ENCODE data around the gene STAM. TPM values are rescaled to one million over a fixed set of nuclear protein-coding genes. Genes with fewer than 3 reads are reported as not detected.

The STAM gene
- total and polyA plus RNA-seq, 10 donors: 5.6 to 28.6 (median 20.3) TPM

- Histone ChIP-seq H3K36me3 (no peaks in the 10 kb centered on the region), H3K27me3 (replicated peaks in 1 of 7) (no peaks in the 10 kb centered on the region), H3K4me1 (peaks cover 0 to 34% (median 13%) of the 10 kb centered on the region in 6 donors), H3K4me3 (no peak overlapping the region), H3K27ac (no peak overlapping the region), H3K9me3 (no peaks in the 10 kb centered on the region)
- intact Hi-C loops (cut with DNase I; ENCODE audit: low total_unique reads): no loop called here
- TF ChIP-seq POLR2AphosphoS5 (IDR thresholded peaks at IDR 0.05) (no peak), POLR2A (IDR thresholded peaks at IDR 0.05) (no peak)
- 80 to 93% (median 88%) methylated on average over 5 of the region's 5 CpGs for WGBS, 5 donors
- no peak for DNase-seq
Observed at GRCh38 chr10:17673471-17674061, 29.6 kb downstream of the STAM start.

- no peak overlapping the region for H3K4me3 ChIP-seq
- H3K27me3 ChIP-seq (replicated peaks in 1 of 7): no peaks in the 10 kb centered on the region
- no peak for DNase-seq
- peaks cover 0 to 24% (median 6%) of the 10 kb centered on the region in 6 donors for H3K4me1 ChIP-seq
- TF ChIP-seq, protein P1, sequence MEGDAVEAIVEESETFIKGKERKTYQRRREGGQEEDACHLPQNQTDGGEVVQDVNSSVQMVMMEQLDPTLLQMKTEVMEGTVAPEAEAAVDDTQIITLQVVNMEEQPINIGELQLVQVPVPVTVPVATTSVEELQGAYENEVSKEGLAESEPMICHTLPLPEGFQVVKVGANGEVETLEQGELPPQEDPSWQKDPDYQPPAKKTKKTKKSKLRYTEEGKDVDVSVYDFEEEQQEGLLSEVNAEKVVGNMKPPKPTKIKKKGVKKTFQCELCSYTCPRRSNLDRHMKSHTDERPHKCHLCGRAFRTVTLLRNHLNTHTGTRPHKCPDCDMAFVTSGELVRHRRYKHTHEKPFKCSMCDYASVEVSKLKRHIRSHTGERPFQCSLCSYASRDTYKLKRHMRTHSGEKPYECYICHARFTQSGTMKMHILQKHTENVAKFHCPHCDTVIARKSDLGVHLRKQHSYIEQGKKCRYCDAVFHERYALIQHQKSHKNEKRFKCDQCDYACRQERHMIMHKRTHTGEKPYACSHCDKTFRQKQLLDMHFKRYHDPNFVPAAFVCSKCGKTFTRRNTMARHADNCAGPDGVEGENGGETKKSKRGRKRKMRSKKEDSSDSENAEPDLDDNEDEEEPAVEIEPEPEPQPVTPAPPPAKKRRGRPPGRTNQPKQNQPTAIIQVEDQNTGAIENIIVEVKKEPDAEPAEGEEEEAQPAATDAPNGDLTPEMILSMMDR (IDR thresholded peaks at IDR 0.05 in 8 of 11, conservative IDR thresholded peaks at IDR 0.05 in 3 of 11): no peak
- TF ChIP-seq POLR2A (IDR thresholded peaks at IDR 0.05) (no peak), POLR2AphosphoS5 (IDR thresholded peaks at IDR 0.05) (no peak)
- H3K27ac ChIP-seq: no peak overlapping the region
- intact Hi-C loops (cut with DNase I; ENCODE audit: low total_unique reads): no loop called here
- no peaks in the 10 kb centered on the region for H3K36me3 ChIP-seq
- H3K9me3 ChIP-seq: peaks cover 0 to 5% (median 0%) of the 10 kb centered on the region in 8 donors
Observed at GRCh38 chr10:17674566-17674965, 30.6 kb downstream of the STAM start.

GRCh38 chr10:17675638-17676037 lies 31.7 kb downstream of the STAM start:
- H3K4me1 ChIP-seq: peaks cover 0 to 14% (median 0%) of the 10 kb centered on the region in 6 donors
- 54 to 85% (median 72%) methylated on average over 4 of the region's 4 CpGs for WGBS, 5 donors
- H3K36me3 ChIP-seq: peaks cover 0 to 4% (median 0%) of the 10 kb centered on the region in 6 donors
- intact Hi-C loops (cut with DNase I; ENCODE audit: low total_unique reads): no loop called here
- TF ChIP-seq POLR2A (IDR thresholded peaks at IDR 0.05) (no peak), POLR2AphosphoS5 (IDR thresholded peaks at IDR 0.05) (no peak)
- TF ChIP-seq, protein P1 (IDR thresholded peaks at IDR 0.05 in 8 of 11, conservative IDR thresholded peaks at IDR 0.05 in 3 of 11): no peak
- no peaks in the 10 kb centered on the region for H3K27me3 ChIP-seq (replicated peaks in 1 of 7)
- H3K27ac ChIP-seq: no peak overlapping the region
- H3K9me3 ChIP-seq: peaks cover 0 to 10% (median 0%) of the 10 kb centered on the region in 8 donors
- no peak overlapping the region for H3K4me3 ChIP-seq
- DNase-seq: no peak

GRCh38 chr10:17676919-17677318 lies 33.0 kb downstream of the STAM start:
- no peak for DNase-seq
- WGBS, 5 donors: 83 to 98% (median 95%) methylated on average over 1 of the region's 1 CpG
- H3K27ac ChIP-seq: no peak overlapping the region
- peaks cover 0 to 14% (median 2%) of the 10 kb centered on the region in 6 donors for H3K4me1 ChIP-seq
- peaks cover 0 to 10% (median 0%) of the 10 kb centered on the region in 8 donors for H3K9me3 ChIP-seq
- H3K36me3 ChIP-seq: peaks cover 0 to 5% (median 0%) of the 10 kb centered on the region in 6 donors
- intact Hi-C loops (cut with DNase I; ENCODE audit: low total_unique reads): no loop called here
- H3K4me3 ChIP-seq: no peak overlapping the region
- TF ChIP-seq, protein P1 (IDR thresholded peaks at IDR 0.05 in 8 of 11, conservative IDR thresholded peaks at IDR 0.05 in 3 of 11): no peak
- TF ChIP-seq POLR2A (IDR thresholded peaks at IDR 0.05) (no peak), POLR2AphosphoS5 (IDR thresholded peaks at IDR 0.05) (no peak)
- no peaks in the 10 kb centered on the region for H3K27me3 ChIP-seq (replicated peaks in 1 of 7)

Data from spleen (tissue), 11 donors.